CD1c-positive myeloid dendritic cell (primary cell): ENCODE measurements around the gene MBD5.
A peak's percentile ranks its signal among the peaks of the same experiment; 100 is the strongest.

Source experiments
- DNase-seq: peaks from one replicate; pipeline ENCODE4 v3.0.0-alpha.2; 2016; ENCODE audit errors: extremely low spot score

Gene MBD5

DNA sequence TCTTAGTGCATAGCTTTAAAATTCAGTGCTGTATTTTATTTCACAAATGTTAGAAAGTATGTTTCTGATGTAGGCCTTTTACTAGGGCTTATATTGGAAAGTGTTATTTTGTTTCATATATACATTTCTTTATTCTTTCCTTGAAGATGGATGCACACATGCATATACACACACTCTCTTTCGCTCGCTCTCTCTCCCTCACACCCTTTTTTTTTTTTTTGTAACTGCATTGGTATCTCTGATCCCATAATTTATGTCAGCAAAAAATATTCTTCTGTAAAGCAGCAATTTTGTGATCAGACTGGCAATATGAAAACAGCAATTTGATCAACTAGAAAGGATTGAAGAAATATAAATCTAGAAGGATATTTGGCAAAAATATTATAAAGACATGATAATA, 2.0 kb downstream of the MBD5 start:
- no peak for DNase-seq

DNA sequence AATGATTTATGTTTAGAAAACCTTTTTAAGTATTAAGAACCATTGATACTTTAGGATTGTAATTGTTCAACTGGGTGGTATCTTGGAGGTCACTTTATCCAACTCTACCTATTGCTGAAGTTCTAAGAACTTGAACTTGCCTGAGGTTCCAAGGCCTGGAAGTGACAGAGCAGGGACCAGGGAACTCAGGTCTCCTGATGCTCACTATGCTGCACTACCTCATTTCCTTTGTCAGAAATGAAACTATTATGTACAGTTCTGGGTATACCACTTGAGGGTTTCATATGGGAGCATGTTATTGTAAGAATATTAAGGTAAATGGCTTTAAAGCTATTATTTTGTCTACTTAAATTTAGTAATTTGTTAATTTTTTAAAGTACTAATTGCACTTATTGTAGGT, 3.0 kb downstream of the MBD5 start:
- DNase-seq: no peak

DNA sequence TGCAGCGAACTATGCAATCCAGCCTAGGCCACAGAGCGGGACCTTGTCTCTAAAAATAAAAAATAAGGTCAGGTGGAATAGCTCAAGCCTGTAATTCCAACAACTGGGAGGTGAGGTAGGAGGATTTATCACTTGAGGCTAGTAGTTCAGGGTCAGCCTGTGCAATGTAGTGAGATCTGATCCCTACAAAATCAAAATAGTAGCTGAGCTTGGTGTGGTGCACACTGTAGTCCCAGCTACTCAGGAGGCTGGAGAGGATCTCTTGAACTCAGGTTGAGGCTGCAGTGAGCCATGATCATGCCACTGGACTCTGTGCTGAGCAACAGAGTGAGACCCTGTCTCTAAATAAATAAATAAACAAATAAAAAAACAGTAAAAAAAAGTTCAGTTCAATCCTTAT, 5.7 kb downstream of the MBD5 start:
- no peak for DNase-seq

DNA sequence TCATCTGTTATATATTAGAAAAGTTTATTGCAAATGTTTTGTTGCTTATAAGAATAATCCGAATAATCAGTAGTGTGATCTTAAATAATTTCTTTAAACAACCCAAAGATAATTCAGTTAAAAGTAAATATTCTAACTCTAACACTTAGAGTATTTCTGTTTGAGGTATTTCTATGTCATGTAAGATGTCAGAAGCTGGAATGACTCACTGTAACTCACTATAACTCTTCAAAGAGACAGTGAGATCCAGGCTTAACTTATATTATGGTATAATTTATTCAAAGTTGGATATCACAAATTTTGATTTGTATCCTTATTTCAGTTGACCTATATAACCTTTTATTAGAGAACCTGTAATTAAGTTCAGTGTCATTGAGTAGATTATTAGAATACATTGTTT, 6.9 kb downstream of the MBD5 start:
- no peak for DNase-seq

DNA sequence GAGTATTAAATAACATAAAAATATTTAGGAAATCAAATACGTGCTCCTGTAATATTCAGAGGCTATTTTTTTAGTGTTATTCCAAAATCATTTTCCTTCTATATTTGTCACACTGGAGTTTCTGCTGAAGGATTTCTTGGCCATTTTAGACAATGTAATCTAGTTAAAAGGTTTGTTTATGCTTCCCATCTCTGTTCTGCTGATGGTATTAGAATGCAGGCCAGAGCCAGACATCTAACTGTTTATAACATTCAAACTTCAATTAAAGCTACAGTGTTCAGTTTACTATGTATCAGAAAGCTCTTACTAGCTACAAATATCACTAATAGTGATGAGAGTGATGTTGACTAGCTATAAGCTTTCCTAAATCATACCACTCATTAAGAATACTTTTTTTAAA, 7.9 kb downstream of the MBD5 start:
- no peak for DNase-seq

DNA sequence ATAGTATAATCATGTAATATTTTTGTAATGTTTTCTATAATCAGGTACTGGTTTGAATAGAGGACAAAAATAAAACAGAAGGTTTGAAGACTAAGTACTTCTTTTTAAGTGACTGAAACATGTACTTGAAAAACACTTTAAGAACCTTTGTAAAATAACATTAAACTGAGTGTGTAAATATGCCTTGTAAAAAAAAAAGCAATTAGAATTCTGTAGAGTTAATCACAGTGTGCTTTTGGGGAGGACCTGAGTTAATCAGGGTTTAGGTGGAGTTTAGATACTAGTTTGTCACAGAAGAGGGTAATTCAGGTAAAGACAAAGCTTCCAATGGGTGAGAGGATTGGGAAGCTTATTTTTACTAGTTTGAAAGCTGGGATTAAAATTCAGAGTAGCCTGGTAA, 10.3 kb downstream of the MBD5 start:
- DNase-seq: no peak

DNA sequence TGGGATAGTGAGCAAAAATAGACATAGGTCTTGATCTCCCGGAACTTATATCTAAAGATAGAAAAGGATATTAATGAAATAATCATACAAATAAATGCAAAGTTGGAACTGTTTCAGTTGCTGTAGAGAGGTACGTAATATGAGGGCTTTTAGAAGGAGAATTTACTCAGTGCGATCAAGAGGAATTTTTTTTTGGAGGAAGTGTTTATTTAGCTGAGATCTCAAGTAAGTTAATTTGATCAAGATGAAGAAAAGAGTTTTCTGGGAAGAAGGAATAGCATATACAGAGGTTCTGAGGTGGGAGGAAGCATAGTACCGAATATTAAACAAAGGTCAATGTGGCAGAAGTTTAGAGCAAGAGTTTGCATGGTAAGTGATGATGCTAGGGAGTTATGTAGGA, 11.3 kb downstream of the MBD5 start:
- no peak for DNase-seq

DNA sequence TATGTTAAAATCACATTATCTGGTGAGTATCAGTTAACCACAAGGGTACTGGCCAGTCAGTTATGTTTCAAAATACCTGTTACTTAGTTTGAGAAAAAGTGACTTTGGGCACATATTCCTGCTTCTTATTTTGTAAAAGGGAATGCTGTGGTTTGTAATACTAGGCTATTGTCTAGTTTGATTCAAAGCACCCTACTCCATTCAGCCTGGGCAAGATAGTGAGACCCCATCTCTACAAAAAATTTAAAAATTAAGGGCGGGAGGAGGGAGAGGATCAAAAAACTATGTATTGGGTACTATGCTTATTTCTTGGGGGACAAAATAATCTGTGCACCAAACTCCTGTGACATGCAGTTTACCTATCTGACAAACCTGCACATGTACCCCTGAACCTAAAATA, 18.9 kb downstream of the MBD5 start:
- no peak for DNase-seq

DNA sequence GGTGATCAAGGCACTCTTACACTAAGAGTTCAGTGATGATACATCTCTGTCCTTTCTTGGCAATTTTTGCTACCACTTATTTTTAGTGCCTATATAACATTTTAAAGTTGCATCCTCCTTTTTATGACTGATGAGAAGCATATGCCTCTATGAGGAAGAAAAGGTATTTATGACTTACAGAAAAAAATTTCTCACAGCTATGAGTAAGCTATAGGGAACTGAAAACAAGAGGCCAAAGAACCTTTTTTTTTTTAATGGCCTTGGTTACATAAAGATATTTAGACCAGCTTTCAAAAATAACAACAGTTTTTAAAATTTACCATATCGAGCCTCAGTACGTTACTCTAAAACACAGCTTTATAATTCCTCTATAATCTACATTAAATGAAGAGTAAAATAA, 21.3 kb downstream of the MBD5 start:
- DNase-seq: peak; percentile 61

DNA sequence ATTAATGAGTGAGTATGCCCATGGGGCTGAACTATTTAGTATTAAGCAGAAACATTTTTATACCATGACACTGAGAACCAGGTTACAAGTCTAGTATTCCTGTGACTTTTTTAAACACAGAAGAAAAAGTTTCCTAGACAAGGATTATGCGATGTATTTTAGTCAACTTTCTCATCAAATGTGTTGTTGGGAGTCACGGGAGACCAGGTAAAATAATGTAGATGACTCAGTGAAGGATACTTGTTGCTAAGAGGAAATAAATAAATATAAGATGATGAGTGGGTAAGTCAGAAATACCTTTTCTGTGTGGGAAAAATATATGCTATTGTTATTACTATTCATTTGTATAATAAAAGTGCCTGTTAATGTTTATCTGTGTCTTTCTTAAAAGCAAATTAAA, 23.4 kb downstream of the MBD5 start:
- DNase-seq: no peak

DNA sequence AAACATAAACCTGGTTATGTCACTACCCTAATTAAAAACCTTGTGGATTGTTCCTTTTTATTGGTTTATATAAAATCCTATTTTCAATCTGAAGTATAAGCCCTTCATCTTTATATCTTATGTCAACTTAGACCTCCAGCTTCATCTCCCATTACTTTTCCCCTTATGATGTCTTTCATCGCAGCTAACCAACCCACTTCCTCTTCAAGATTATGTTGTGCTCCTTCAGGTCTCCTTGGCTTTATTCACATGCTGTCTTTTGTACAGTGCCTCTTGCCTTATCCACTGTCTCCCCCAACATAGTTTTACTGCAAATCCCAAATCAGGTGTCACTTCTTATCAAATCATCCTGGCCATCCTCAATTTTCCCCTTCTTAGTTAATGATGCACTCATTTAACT, 25.9 kb downstream of the MBD5 start:
- no peak for DNase-seq

DNA sequence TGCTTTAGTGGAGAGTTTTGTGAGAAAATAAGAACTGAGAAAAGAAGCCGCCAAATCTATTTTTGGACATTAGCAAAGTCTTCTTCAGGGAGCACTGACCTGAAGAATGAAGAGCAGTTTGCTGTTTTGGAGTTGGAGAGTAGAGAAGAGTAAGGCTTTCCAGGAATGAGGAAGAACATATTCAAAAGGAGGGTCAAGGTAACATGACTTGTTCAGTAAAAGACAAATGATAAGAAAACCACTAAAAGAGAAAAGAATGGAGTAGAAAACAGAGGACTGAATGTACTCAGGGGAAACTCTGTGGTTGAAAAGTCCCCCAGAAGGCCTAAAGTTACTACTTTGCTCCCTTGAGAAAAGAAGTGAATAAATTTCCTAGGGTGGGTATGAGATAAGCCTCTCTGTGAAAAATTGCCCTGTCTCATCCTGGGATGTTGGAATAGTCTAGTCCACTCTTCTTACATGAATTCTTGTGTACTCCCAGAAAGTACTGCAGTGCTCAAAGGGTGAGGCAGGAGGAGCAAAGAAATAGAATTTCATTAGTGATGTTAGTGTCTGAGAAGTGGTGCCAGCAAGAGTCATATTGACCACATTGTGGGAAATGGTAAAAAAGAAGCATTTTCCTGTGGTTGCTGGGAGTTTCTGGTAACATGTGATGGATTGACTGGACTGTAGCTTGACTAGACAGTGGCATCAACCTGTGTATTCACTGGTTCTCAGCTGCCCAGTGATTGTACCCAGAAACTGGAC, 27.8 kb downstream of the MBD5 start:
- no peak for DNase-seq

DNA sequence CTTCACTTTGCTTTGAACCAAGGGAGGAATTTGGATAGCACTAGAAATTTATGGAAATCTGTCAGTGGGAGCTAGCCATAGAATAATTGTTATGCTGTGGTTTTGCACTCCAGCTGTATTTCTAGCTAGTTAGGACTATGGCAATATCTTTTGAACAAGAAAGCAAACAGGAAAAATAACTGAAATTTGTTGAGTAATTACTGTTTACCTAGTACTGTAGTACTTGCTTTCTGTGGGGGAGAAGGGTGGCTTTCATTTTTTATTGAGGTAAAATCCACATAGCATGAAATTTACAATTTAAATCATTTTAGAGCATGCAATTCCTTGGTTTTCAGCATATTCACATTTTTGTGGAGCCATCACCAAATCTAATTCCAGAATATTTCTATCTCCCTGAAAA, 28.4 kb downstream of the MBD5 start:
- DNase-seq: no peak

DNA sequence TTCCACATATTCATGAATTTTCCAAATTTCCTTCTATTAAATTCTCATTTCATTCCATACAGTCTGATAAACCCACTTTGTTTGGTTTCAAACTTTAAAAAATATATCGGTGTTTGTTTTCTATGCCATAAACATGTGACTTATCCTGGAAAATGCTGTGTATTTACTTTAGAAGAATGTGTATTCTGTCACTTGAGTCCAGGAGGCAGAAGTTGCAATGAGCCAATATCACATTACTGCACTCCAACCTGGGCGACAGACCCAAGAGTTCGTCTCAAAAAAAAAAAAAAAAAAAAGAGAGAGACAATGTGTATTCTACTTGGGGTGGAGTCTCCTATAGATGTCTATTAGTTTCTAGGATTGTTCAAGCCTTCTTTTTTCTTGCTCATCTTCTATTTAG, 31.8 kb downstream of the MBD5 start:
- DNase-seq: no peak

DNA sequence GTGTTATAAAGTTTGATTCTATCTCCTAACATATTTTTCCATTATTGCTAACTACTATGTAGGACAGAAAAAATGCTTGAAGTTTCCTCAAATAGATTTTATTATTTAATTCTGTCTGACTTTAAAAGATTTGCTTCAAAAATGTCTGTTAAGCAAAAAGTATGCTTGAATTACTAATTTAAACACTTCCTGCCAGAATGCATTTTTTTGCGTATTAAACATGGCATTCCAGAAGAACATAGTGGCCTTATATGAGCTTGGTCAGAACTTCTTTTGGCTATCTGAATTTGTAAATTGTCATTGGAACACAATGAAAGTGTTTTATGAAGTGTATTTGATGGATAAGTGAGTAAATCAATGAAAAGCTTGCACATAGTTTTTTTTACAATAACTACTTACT, 37.8 kb downstream of the MBD5 start:
- no peak for DNase-seq

DNA sequence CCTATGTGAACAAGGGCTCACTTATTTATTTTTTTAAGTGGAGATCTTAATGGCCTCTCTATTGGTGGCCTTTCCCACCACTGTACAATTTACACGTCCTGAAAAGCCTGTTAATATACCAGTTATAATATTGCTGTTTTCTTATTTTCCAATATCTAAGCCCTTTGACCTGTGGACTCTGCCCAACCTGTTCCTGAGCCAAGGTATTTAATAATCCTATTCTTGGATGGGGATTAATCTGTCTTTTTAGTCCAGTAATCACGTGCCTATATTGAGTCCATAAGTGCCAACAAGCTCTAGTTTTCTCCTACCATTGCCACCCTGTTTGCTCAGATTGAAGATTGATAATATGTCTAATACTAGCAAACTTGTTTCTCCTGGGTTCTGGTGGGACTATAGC, 42.7 kb downstream of the MBD5 start:
- DNase-seq: no peak

DNA sequence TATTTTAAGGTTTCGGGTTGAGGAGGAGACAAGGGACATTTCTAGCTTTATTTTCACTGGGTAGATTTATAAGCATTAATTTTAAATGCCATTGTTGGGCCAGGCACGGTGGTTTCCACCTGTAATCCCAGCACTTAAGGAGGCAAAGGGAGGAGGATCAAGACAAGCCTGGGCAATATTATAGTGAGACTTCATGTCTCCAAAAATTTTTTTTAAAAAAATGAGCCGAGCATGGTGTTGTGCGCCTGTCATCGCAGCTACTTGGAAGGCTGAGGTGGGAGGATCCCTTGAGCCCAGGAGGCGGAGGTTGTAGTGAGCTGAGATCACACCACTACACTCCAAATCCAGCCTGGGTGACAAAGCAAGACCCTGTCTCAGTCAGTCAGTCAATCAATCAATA, 45.0 kb downstream of the MBD5 start:
- DNase-seq: no peak

DNA sequence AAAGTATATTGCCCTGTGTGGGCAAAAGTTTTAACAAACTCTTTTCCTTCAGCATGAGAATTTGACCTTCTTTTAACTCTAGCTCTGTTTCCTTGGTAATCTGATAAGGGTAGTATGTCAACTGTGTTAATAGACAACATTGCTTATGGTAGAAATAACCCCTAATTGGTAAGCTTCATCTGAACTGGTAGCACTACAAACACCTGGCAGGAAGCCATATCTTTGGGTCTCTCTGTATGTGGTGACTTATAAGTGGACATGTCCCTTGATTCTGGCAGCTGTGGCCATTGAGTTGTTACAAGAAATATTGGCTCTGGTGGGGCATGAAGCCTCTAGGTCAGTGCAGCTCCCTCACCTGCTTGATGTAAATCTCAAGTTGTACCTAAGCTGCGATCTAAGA, 46.9 kb downstream of the MBD5 start:
- DNase-seq: no peak

DNA sequence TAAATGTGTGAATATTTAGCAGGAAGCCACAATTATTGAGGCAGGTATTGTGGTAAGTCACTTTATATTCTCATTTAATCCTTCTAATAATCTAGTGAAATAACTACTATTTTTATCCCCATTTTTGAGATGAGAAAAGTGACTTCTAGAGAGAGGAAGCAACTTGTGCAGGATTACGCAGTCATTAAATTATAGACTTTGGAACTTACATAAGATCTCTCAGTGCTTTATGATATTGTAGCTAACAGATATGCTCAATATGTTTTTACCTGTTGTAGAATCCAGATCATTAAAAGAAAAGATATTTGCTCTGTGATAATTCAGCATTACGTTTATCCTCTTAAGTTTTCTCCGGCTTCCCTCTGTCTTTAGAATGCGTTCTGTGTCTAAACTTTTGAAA, 50.5 kb downstream of the MBD5 start:
- DNase-seq: no peak

DNA sequence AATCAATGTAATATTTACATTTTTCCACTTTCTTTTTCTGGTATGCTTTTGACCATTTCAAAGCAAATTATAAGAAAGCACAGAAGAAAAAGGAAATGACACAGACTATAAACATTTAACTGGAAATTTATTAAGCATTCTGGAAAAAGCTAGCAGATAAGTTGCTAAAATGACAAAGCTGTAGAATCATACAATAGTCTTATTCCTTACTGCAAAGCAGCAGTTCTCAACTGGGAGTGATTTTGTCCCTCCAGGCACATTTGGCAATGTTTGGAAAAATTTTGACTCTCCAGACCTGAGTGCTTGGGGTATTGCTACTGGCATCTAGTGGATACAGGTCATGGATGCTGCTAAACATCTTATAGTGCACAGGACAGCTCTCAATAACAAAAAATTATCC, 75.1 kb downstream of the MBD5 start:
- no peak for DNase-seq

DNA sequence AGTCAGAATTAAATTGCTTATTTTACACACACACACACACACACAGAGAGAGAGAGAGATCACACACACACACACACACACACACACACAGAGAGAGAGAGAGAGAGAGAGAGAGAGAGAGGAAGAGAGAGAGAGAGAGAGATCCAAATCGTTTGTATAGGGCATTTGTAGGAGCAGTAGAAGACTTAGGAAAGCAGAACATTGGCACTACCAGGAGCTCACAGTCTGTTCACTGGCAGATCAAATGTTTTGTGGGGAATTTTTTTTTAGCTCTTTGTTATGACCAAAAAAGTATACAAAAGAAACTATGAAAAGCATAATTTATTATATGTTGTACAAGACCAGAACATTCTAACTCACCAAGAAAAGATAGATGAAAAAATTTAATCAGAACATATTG, 81.8 kb downstream of the MBD5 start:
- no peak for DNase-seq

DNA sequence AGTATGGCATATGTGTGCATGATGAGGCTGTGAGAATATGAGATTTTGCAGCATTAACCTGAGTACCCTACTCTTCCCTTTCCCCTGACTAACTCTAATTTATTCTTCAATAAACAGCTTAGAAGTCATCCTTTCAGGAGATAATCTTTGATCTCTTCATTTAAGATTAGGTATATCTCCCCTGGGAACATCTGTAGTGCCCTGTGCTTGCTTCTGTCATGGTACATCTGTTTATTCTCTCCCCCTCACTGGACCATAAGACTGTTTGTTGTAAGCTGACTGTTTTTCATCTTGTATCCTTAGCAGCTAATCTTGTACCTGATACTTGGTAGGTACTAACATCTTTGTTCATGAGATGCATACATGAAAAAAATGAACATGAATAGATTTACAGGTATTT, 83.1 kb downstream of the MBD5 start:
- DNase-seq: no peak

DNA sequence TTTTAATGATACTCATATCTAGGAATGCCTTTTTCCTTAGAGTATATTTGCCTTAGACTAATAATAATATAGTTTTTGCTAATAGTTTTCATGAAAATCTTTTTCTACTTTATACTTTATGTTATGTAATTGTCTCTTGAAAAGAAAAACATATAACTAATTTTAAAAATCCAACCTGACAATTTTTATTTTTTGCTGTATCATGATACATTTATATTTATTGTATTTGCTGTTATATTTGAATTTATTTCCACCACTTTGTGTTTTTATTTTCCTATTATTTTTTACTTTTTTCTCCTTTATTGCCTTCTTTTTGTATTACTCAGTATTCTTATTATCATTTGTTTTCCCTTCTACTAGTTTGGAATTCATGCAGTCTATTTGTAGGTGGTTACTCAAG, 85.4 kb downstream of the MBD5 start:
- no peak for DNase-seq

DNA sequence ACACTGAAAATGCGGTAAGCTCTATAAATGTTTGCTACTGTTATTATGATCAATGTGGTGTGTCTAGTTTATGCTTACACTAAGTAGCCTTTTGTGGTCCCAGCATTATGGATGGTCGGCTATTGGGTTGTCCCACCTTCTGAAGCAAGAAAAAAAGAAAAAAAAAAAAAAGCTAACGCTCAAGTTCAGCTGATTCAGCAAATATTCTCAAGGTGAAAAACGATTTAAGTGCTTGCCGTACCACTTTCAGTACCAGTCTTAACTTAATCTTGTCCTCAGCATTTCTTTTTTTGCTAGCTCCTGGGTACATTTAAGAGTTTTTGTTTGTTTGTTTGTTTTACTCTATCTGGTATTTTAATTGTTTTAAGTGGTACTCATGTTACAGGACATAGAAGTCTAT, 87.5 kb downstream of the MBD5 start:
- DNase-seq: no peak

DNA sequence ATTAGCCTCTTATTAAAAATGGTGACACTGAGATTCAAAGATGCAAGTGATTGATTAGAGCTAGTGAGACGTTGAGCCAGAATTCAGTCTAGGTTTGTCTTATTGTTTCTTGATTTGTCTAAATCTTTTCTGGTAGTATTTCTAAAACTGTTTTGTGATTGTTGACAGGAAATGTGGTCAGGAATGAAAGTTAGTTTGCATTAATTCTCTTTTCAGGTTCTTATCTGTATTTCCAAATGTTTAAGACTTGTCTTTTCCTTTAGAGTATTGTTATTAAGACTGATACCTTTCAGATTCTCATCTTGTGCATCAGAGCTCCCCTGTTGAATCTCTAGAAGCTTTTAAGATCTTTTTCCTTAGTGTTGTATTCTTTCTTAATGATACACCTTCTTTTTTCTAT, 89.3 kb downstream of the MBD5 start:
- DNase-seq: no peak
